Endothelial cell of coronary artery (primary cell): ENCODE measurements around the gene BNIP3. TPM values are rescaled to one million over a fixed set of nuclear protein-coding genes. Genes with fewer than 3 reads are reported as not detected.

Experiments used
- total RNA-seq: library from RNA; depleted of rRNA; stranded (reverse); fragments of >200 nt; gene quantifications from 2 replicates; pipeline ENCODE4 v1.2.3, GENCODE V29; 2014

BNIP3 gene, protein sequence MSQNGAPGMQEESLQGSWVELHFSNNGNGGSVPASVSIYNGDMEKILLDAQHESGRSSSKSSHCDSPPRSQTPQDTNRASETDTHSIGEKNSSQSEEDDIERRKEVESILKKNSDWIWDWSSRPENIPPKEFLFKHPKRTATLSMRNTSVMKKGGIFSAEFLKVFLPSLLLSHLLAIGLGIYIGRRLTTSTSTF
- 39.2 and 120 TPM in 2 replicates for total RNA-seq

GRCh38 chr10:131981429-131982184 is at the start of gene BNIP3:
Gene BNIP3, minus strand, starts transcription at chr10:131981923. Its CDS starts 117 bp downstream, at chr10:131981806.

Other genes starting within 250 kb of the BNIP3 start
- gene PPP2R2D, start 80.9 kb downstream of the BNIP3 start, total RNA-seq, result 29.6 and 33.9 TPM in 2 replicates
- under 0.01 TPM in 2 replicates for gene JAKMIP3, start 84.0 kb upstream of the BNIP3 start, total RNA-seq
- 14.7 and 36.4 TPM in 2 replicates for gene DPYSL4, start 205.0 kb upstream of the BNIP3 start, total RNA-seq